SK-N-SH (cell line): ENCODE data around the gene PAWR. TPM values are rescaled to one million over a fixed set of nuclear protein-coding genes. Genes with fewer than 3 reads are reported as not detected.

Source experiments
- CTCF ChIA-PET: fragments of 300-600, 350-600 bp; formaldehyde crosslinking; extraction: SDS; loops from one replicate; lab custom pipeline; 2021; lab: Yijun Ruan, JAX
- POLR2A ChIA-PET: fragments of 350-600 bp; sonication (Branson Sonifier 250); formaldehyde crosslinking; extraction: SDS; loops from one replicate; lab custom pipeline; 2020; ENCODE audit warnings: antibody characterized with exemption, inconsistent platforms; lab: Yijun Ruan, JAX
- DNase-seq: peaks from one replicate; pipeline ENCODE4 v3.0.0; 2012
- H2AFZ ChIP-seq: fragments of 200-600 bp; sonication (generic); 2 replicates; pipeline ENCODE4 v1.8.1; 2016; ENCODE audit warnings: antibody characterized with exemption, mild to moderate bottlenecking, low read depth
- H3F3A ChIP-seq: fragments of 200-600 bp; sonication (generic); replicated peaks from 2 replicates; pipeline ENCODE3; 2016; ENCODE audit warnings: antibody characterized with exemption, mild to moderate bottlenecking; ENCODE audit not compliant: insufficient read depth
- H3K27ac ChIP-seq, 2 experiments: fragments of 200-500 bp in 1 of 2; fragments of 200-600 bp in 1 of 2; sonication (Bioruptor generic) in 1 of 2; sonication (generic), shearing (Covaris generic) in 1 of 2; 2 replicates each; pipeline versions ENCODE4 v1.5.1 to v1.6.1; 2014 to 2016; ENCODE audit warnings: low read depth in 2 of 2, inconsistent platforms in 1 of 2, low read length in 1 of 2, mild to moderate bottlenecking in 1 of 2, mixed read lengths in 1 of 2
- H3K27me3 ChIP-seq: fragments of 200-600 bp; sonication (generic), shearing (Covaris generic); 2 replicates; pipeline ENCODE4 v1.6.1; 2016; ENCODE audit warnings: mixed run types; ENCODE audit not compliant: insufficient read depth
- H3K36me3 ChIP-seq, 2 experiments: fragments of 200-500 bp in 1 of 2; fragments of 200-600 bp in 1 of 2; sonication (Bioruptor generic) in 1 of 2; sonication (generic) in 1 of 2; replicated peaks in 1 of 2; 2 replicates each; pipeline versions ENCODE3 to v1.5.1; 2014 to 2016; ENCODE audit warnings: low read length in 1 of 2, mild to moderate bottlenecking in 1 of 2; ENCODE audit not compliant: insufficient read depth in 2 of 2, control insufficient read depth in 1 of 2
- H3K4me1 ChIP-seq, 2 experiments: fragments of 200-500 bp in 1 of 2; fragments of 200-600 bp in 1 of 2; sonication (Bioruptor generic) in 1 of 2; sonication (generic), shearing (Covaris generic) in 1 of 2; 2 replicates each; pipeline versions ENCODE4 v1.5.1 to v1.6.1; 2014 to 2016; ENCODE audit warnings: low read depth in 1 of 2, low read length in 1 of 2, mixed run types in 1 of 2; ENCODE audit not compliant: insufficient read depth in 2 of 2, control insufficient read depth in 1 of 2
- H3K4me2 ChIP-seq: fragments of 200-600 bp; sonication (generic), shearing (Covaris generic); 2 replicates; pipeline ENCODE4 v1.6.1; 2017; ENCODE audit warnings: mixed run types
- H3K4me3 ChIP-seq, 2 experiments: fragments of 200-500 bp in 1 of 2; fragments of 200-600 bp in 1 of 2; sonication (Bioruptor generic) in 1 of 2; sonication (generic), shearing (Covaris generic) in 1 of 2; 2 replicates each; pipeline versions ENCODE4 v1.5.1 to v1.8.1; 2014 to 2016; ENCODE audit warnings: low read depth in 2 of 2, inconsistent platforms in 1 of 2, low read length in 1 of 2, mild to moderate bottlenecking in 1 of 2, mixed read lengths in 1 of 2, moderate library complexity in 1 of 2
- H3K79me2 ChIP-seq: fragments of 200-600 bp; sonication (generic); 2 replicates; pipeline ENCODE4 v1.8.1; 2017; ENCODE audit warnings: mild to moderate bottlenecking; ENCODE audit not compliant: insufficient read depth
- H3K9ac ChIP-seq: fragments of 200-600 bp; sonication (generic); 2 replicates; pipeline ENCODE4 v1.6.1; 2017; ENCODE audit warnings: mixed run types
- H3K9me2 ChIP-seq: fragments of 200-600 bp; sonication (generic); 2 replicates; pipeline ENCODE4 v1.6.1; 2017; ENCODE audit warnings: mixed run types
- H3K9me3 ChIP-seq: fragments of 200-600 bp; sonication (generic); 2 replicates; pipeline ENCODE4 v1.6.1; 2017; ENCODE audit warnings: mixed run types, mild to moderate bottlenecking, moderate library complexity
- H4K20me1 ChIP-seq: fragments of 200-600 bp; sonication (generic); 2 replicates; pipeline ENCODE4 v1.6.1; 2017; ENCODE audit warnings: mild to moderate bottlenecking, mixed run types; ENCODE audit not compliant: insufficient read depth
- CTCF ChIP-seq: fragments of 200-600 bp; sonication (generic); IDR thresholded peaks from 2 replicates; pipeline ENCODE4 v1.6.1; 2017; ENCODE audit warnings: antibody characterized with exemption, mild to moderate bottlenecking, moderate library complexity
- ELF1 ChIP-seq: IDR thresholded peaks from 2 replicates; pipeline ENCODE4 v1.4.0; 2012
- EP300 ChIP-seq, 2 experiments: IDR thresholded peaks; 2 replicates each; pipeline versions ENCODE4 v1.4.0 to v1.6.1; 2012; ENCODE audit warnings: borderline replicate concordance in 1 of 2, low read depth in 1 of 2, low read length in 1 of 2
- FOXJ3 ChIP-seq: sonication (generic); formaldehyde crosslinking; IDR thresholded peaks from 2 replicates; pipeline ENCODE4 v1.5.1; 2020; ENCODE audit warnings: mild to moderate bottlenecking, missing genetic modification reagents
- GABPA ChIP-seq: IDR thresholded peaks from 2 replicates; pipeline ENCODE4 v1.4.0; 2012; ENCODE audit warnings: low read depth, mild to moderate bottlenecking
- MEF2A ChIP-seq: IDR thresholded peaks from 2 replicates; pipeline ENCODE4 v1.4.0; 2012; ENCODE audit warnings: low read depth, borderline replicate concordance
- POLR2AphosphoS5 ChIP-seq: IDR thresholded peaks from 2 replicates; pipeline ENCODE4 v1.6.1; 2012; ENCODE audit warnings: low read depth, low read length
- RAD21 ChIP-seq: IDR thresholded peaks from 2 replicates; pipeline ENCODE4 v1.6.1; 2012; ENCODE audit warnings: mild to moderate bottlenecking, low read length
- RCOR1 ChIP-seq: fragments of 150-350 bp; IDR thresholded peaks from 2 replicates; pipeline ENCODE4 v1.6.1; 2017; ENCODE audit warnings: antibody characterized with exemption, low read length
- REST ChIP-seq: IDR thresholded peaks from 2 replicates; pipeline ENCODE4 v1.6.1; 2012; ENCODE audit warnings: mild to moderate bottlenecking, low read depth, low read length, moderate library complexity
- SMC3 ChIP-seq: IDR thresholded peaks from 2 replicates; pipeline ENCODE4 v1.6.1; 2012; ENCODE audit warnings: low read depth, low read length, improper control_type of control experiment
- TAF1 ChIP-seq: IDR thresholded peaks from 2 replicates; pipeline ENCODE4 v1.6.1; 2012; ENCODE audit warnings: low read depth, mild to moderate bottlenecking, low read length, moderate library complexity, borderline replicate concordance
- USF1 ChIP-seq: IDR thresholded peaks from 2 replicates; pipeline ENCODE4 v1.4.0; 2012; ENCODE audit warnings: low read depth, borderline replicate concordance
- YY1 ChIP-seq: IDR thresholded peaks from 2 replicates; pipeline ENCODE4 v1.4.0; 2012; ENCODE audit warnings: low read depth, mild to moderate bottlenecking
- ZBTB33 ChIP-seq: IDR thresholded peaks from 2 replicates; pipeline ENCODE4 v1.4.0; 2012; ENCODE audit warnings: low read depth, borderline replicate concordance
- WGBS: methylation state at CpG from one replicate; pipeline ENCODE4 v1.1.6; 2017; ENCODE audit warnings: low lambda C conversion rate; 5-methylcytosine and 5-hydroxymethylcytosine counted together
- polyA plus RNA-seq, 3 experiments: library from polyadenylated mRNA; depleted of rRNA; stranded (reverse); fragments of >200 nt; gene quantifications; 2 replicates each; pipeline ENCODE4 v1.2.3, GENCODE V29; 2012

PAWR gene
- polyA plus RNA-seq, 1 of the 3 experiments (the other 2 are of a cell fraction) = 1.8 TPM

- no peaks in the 10 kb centered on the region; a peak in 1 of 4 replicates for H3K4me1 ChIP-seq
- no peak overlapping the region for H2AFZ ChIP-seq
- H3K36me3 ChIP-seq = peaks cover 0 to 4% of the 10 kb centered on the region in 2 experiments
- WGBS = 36% methylated on average over 3 of the region's 3 CpGs
- H3F3A ChIP-seq = peaks cover 6% of the 10 kb centered on the region
- no peak overlapping the region for H3K4me2 ChIP-seq
- no peak overlapping the region for H3K27ac ChIP-seq
- no peak overlapping the region for H3K9ac ChIP-seq
- no peak overlapping the region; a peak in 1 of 4 replicates for H3K4me3 ChIP-seq
- POLR2A ChIA-PET = no interaction called here
- H3K9me2 ChIP-seq = no peaks in the 10 kb centered on the region
- CTCF ChIA-PET = interaction anchor here (0.6 to 2.0 kb wide), 4 partner anchors 10 to 716 kb away, joined by 3 to 9 read pairs (median 4); no protein-coding TSS in a partner anchor
- no peaks in the 10 kb centered on the region for H3K27me3 ChIP-seq
- TF ChIP-seq CTCF (peak; percentile 87), RAD21 (peak; percentile 86), SMC3 (peak; percentile 65), MEF2A (no peak)
- TF ChIP-seq, all 33 proteins: peak for 3
- Histone ChIP-seq H4K20me1 (no peaks in the 10 kb centered on the region), H3K9me3 (no peaks in the 10 kb centered on the region), H3K79me2 (no peaks in the 10 kb centered on the region)
- peak; percentile 36 for DNase-seq
Observed at GRCh38 chr12:79555028-79555925, 135.5 kb downstream of the PAWR start.

GRCh38 chr12:79553863-79554574 lies 136.7 kb downstream of the PAWR start:
- Histone ChIP-seq H3K79me2 (no peaks in the 10 kb centered on the region), H3K27ac (no peak overlapping the region), H3F3A (peaks cover 8% of the 10 kb centered on the region), H3K9ac (no peak overlapping the region), H4K20me1 (no peaks in the 10 kb centered on the region), H3K4me1 (no peaks in the 10 kb centered on the region; a peak in 2 of 4 replicates), H3K36me3 (peaks cover 0 to 4% of the 10 kb centered on the region in 2 experiments), H3K9me3 (no peaks in the 10 kb centered on the region), H3K27me3 (no peaks in the 10 kb centered on the region), H3K4me3 (no peak overlapping the region), H3K4me2 (no peak overlapping the region), H3K9me2 (no peaks in the 10 kb centered on the region), H2AFZ (no peak overlapping the region)
- ChIA-PET CTCF (interaction anchor here (0.7 to 2.0 kb wide), 2 partner anchors 716 to 718 kb away, joined by 3 to 5 read pairs; no protein-coding TSS in a partner anchor), POLR2A (no interaction called here)
- WGBS = 69% methylated on average over 11 of the region's 24 CpGs
- no peak for DNase-seq
- TF ChIP-seq GABPA (no peak), ZBTB33 (no peak), REST (no peak), MEF2A (no peak), FOXJ3 (CRISPR knock-in tag) (no peak), YY1 (no peak), EP300 (IDR thresholded peaks at IDR 0.05; ENCODE audit: borderline replicate concordance in 1 of 2, low read depth in 1 of 2, low read length in 1 of 2) (no peak), USF1 (no peak), ELF1 (no peak), RCOR1 (no peak), POLR2AphosphoS5 (no peak), TAF1 (no peak)
